HG02885 (cell line): Measurements from ENCODE around the gene STK11.
A peak's percentile ranks its signal among the peaks of the same experiment; 100 is the strongest.

Source experiments
- ATAC-seq: cut with Tn5 transposase; IDR thresholded peaks from one replicate; pipeline ENCODE4 v1.9.1; 2021; ENCODE audit warnings: mild to moderate bottlenecking; ENCODE audit not compliant: unreplicated experiment, poor library complexity

STK11 gene

GRCh38 chr19:1269065-1269477, 63.5 kb downstream of the STK11 start, which contains the start of gene CIRBP:
Gene CIRBP (plus strand): TSS chr19:1269332. CDS start chr19:1270934, 1,602 bp downstream.
- ATAC-seq: peak; percentile 61

- peak; percentile 30 for ATAC-seq
Measured at GRCh38 chr19:1269478-1270212, 64.1 kb downstream of the STK11 start.

- ATAC-seq: no peak
Measured at GRCh38 chr19:1270213-1270853, 64.8 kb downstream of the STK11 start.

GRCh38 chr19:1270854-1271527, 65.4 kb downstream of the STK11 start:
- no peak for ATAC-seq

- ATAC-seq: no peak
Measured at GRCh38 chr19:1271528-1272422, 66.2 kb downstream of the STK11 start.

- ATAC-seq: no peak
Measured at GRCh38 chr19:1272423-1273262, 67.1 kb downstream of the STK11 start.

- ATAC-seq: no peak
Measured at GRCh38 chr19:1273263-1274041, 67.9 kb downstream of the STK11 start.

- ATAC-seq: no peak
Measured at GRCh38 chr19:1274081-1274851, 68.7 kb downstream of the STK11 start.

- no peak for ATAC-seq
Measured at GRCh38 chr19:1274852-1275259, 69.3 kb downstream of the STK11 start.

GRCh38 chr19:1275260-1275975, 69.8 kb downstream of the STK11 start, which contains the start of gene FAM174C:
Gene FAM174C (plus strand): TSS chr19:1275530. CDS start chr19:1275550, 20 bp downstream.
- peak; percentile 80 for ATAC-seq

GRCh38 chr19:1275976-1276627, 70.5 kb downstream of the STK11 start:
- no peak for ATAC-seq

GRCh38 chr19:1276628-1277022, 71.0 kb downstream of the STK11 start:
- ATAC-seq: no peak

GRCh38 chr19:1277061-1277460, 71.5 kb downstream of the STK11 start:
- ATAC-seq: no peak
